AG10803 (cell line): ENCODE data around the gene PUS1.

Experiments used
- DNase-seq: peaks from one replicate; pipeline ENCODE4 v3.0.0; 2010; ENCODE audit warnings: low read depth
- H3K4me3 ChIP-seq: 2 replicates; pipeline ENCODE4 v1.5.1; 2011; ENCODE audit warnings: mild to moderate bottlenecking, low read length, control low read depth
- TF ChIP-seq, protein P1 (sequence below): conservative IDR thresholded peaks from 2 replicates; pipeline ENCODE4 v1.5.1; 2011; ENCODE audit warnings: mild to moderate bottlenecking, low read length, control low read depth, inconsistent platforms

PUS1 gene

DNA sequence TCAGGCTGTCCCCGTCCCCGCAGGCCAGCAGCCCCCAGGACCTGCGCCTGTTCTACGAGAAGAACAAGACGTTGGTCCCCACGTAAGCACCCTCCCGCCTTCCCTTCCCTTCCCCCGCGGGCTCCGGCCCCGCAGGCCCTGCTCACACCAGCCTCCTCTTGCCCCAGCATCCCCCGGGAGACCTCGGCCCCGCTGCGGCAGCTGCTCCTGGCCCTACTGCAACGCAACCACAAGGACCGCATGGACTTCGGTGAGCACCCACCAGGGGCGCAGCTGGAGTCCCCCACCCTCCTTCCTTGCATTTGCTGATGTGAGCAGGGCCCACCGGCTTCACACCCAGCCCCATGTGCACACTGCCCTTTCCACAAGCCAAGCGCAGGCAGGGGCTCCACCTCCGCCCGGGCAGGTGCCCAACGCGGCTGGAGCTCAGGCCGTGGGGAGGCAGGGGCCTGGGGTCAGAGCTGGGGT, 19.3 kb upstream of the PUS1 start:
- TF ChIP-seq, protein P1, sequence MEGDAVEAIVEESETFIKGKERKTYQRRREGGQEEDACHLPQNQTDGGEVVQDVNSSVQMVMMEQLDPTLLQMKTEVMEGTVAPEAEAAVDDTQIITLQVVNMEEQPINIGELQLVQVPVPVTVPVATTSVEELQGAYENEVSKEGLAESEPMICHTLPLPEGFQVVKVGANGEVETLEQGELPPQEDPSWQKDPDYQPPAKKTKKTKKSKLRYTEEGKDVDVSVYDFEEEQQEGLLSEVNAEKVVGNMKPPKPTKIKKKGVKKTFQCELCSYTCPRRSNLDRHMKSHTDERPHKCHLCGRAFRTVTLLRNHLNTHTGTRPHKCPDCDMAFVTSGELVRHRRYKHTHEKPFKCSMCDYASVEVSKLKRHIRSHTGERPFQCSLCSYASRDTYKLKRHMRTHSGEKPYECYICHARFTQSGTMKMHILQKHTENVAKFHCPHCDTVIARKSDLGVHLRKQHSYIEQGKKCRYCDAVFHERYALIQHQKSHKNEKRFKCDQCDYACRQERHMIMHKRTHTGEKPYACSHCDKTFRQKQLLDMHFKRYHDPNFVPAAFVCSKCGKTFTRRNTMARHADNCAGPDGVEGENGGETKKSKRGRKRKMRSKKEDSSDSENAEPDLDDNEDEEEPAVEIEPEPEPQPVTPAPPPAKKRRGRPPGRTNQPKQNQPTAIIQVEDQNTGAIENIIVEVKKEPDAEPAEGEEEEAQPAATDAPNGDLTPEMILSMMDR, result no peak
- no peak overlapping the region for H3K4me3 ChIP-seq
- DNase-seq, result no peak

DNA sequence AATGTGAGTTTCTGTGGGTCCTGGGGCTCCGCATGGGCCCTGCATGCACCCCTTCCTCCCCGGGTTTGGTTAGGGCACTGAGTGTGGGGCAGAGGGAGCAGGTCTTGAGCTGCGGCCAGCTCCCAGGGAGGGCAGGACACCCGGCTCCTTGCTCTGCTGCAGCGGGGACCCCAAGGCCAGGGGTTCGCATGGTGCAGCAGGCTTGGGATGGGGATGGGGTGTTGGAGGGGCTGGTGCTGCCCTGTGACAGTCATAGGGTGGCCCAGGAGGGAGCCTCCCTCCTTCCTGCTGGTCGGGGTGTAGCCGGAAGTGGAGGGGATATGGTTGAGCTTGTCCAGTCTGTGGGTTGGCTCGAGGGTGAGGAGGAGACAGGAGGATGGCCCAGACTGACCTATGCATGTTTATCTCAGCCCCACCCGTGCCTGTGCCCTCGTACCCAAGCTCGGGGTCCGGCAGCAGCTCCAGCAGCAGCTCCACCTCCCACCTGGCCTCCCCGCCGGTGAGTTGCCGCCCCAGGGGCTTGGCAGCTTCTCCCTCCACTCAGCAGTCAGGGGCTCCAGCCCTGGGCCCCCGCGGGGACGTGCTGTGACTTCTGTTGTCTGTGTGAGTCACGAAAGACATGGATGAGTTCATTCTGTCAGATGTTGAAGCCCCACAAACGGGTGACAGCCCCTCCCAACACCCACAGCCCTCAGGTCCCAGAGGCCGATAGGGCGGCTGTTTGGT, 18.6 kb upstream of the PUS1 start:
- no peak for DNase-seq
- TF ChIP-seq, protein P1, result no peak
- H3K4me3 ChIP-seq, result no peak overlapping the region

DNA sequence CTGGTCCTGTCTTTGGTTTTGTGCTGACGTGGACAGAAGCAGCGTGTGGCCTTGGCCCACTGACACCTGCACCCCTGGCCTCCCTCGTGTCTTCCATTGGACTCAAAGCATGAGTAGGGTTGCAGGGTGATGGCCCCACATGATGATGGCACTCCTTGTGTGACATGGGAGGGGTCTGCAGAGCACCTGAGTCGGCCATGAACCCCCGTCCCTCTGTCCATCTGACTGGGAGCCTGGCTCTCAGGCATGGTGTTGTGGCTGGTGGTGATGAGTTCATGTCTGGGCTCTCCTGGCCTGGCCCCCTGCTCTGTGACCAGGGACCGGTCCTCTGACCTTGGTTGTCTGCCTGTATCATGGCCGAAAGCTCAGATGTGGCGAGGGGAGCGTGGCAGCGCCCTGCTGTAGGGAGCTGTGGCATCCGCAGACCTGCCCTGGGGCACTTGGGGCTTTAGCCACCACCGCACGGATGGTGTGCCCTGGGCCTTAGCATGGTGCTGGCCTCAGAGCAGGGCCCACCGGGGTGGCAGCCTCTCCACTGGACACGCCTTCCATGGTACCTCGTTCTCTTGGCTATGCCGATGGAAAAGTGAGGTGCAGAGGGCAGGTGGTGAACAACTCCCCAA, 17.9 kb upstream of the PUS1 start:
- no peak overlapping the region for H3K4me3 ChIP-seq
- no peak for DNase-seq
- TF ChIP-seq, protein P1, result no peak

DNA sequence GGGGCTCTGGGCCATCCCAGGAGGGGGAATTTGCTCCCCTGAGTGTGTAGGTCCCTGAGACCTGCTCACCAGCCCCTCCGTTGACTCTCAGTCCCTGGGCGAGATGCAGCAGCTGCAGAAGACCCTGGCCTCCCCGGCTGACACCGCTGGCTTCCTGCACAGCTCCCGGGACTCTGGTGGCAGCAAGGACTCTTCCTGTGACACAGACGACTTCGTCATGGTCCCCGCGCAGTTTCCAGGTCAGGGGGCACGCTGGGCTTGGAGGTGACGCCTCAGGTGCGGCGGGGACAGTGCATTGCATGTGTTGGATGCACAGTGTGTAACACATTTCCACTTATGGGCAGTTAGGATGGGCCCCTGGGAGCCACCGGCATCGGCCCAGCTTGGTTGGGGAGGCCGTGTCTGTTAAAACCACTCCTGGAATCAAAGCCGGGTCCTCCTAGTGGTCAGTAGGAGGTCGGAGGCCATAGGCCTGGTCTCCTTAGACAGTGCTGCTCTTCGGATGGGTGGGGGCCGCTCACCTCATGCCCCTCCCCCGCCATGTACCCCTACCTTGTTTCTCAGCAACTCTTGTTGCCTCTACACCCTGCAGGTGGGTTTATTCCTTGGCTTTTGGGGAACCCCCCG, 17.1 kb upstream of the PUS1 start:
- TF ChIP-seq, protein P1, result 0 out of 2 replicates have a peak, but pooled peaks have one; percentile 11
- H3K4me3 ChIP-seq, result no peak overlapping the region
- DNase-seq, result no peak

DNA sequence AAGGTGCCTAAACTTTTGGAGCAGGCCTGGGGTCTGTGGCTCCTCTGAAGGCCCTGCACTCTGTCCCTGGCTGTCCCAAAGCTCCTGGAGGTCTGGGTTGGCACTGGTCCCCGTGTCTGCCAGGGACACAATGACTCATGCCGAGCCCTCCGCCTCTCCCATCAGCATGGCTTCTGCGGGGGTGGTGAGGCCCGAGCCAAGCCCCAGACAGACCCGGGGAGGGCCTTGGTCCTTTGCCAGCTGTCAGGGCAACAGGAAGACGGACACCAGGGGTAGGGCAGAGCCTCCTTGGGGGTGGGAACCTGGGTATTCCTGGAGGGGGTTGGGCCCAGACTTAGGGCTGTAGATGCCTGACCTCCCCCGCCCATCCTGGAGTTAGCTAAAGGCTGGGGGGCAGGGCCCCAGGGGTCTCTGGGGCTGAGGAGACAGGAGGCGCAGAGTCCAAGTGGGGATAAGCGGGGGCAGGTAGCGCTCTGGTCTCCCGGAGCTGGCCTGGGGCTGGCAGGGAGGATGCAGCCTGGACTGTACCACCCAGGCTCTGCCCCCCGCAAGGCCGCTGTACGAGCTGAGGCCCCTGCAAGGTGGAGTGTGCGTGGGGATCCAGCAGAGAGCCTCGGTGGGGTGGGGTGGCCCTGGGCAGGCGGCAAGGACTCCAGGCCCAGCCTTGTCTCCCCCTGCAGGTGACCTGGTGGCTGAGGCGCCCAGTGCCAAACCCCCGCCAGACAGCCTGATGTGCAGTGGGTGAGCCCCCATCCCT, 16.4 kb upstream of the PUS1 start:
- TF ChIP-seq, protein P1, result no peak
- DNase-seq, result peak; percentile 80
- no peak overlapping the region for H3K4me3 ChIP-seq

DNA sequence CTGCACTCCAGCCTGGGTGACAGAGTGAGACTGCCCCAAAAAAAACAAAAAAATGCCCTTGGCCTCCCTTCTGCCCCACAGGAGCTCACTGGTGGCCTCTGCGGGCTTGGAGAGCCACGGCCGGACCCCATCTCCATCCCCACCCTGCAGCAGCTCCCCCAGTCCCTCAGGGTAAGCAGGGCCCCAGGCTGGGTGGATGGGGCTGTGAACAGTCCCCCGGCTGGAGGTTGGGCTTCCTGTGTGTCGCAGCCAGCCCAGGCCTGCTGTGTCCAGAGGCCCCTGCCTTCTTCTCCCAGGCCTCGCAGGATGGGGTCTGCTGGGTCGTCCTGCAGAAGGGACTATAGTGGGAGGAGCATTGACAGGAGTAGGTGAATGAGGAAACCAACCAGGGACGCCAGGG, 15.4 kb upstream of the PUS1 start:
- no peak overlapping the region for H3K4me3 ChIP-seq
- TF ChIP-seq, protein P1, result no peak
- no peak for DNase-seq
